Mesothelial cell of epicardium (in vitro differentiated cells): ENCODE data around the gene CSPG4. TPM values are rescaled to one million over a fixed set of nuclear protein-coding genes. Genes with fewer than 3 reads are reported as not detected.
"Not testable (repeated sequence)": the region's sequence is repeated elsewhere in the genome, so short reads cannot be mapped to it uniquely, and the experiment has no call there.

Experiments used
- DNase-seq, 2 experiments: peaks; one replicate each; pipeline ENCODE4 v3.0.0; 2021; ENCODE audit warnings: low spot score in 2 of 2; ENCODE audit not compliant: unreplicated experiment in 2 of 2
- H3K27ac Mint-ChIP-seq: 2 replicates; pipeline ENCODE4 v1.8.0; 2021; ENCODE audit warnings: mixed read lengths
- H3K27me3 Mint-ChIP-seq: 2 replicates; pipeline ENCODE4 v1.8.0; 2021; ENCODE audit warnings: low read depth, mixed read lengths
- H3K36me3 Mint-ChIP-seq: 2 replicates; pipeline ENCODE4 v1.8.0; 2021; ENCODE audit warnings: mixed read lengths
- H3K4me1 Mint-ChIP-seq: 2 replicates; pipeline ENCODE4 v1.8.0; 2021; ENCODE audit warnings: mixed read lengths
- H3K4me3 Mint-ChIP-seq: 2 replicates; pipeline ENCODE4 v1.8.0; 2021; ENCODE audit warnings: mild to moderate bottlenecking, moderate library complexity, mixed read lengths
- H3K9me3 Mint-ChIP-seq: 2 replicates; pipeline ENCODE4 v1.8.0; 2021; ENCODE audit warnings: mixed read lengths
- total RNA-seq: library from RNA; stranded (reverse); gene quantifications from 3 replicates; pipeline ENCODE4 v1.2.1, GENCODE V29; 2021
- TF ChIP-seq, protein P1 (sequence below): fragments of 200-600 bp; sonication (generic); IDR thresholded peaks from one replicate; pipeline ENCODE4 v1.5.0; 2021; ENCODE audit warnings: antibody characterized with exemption; ENCODE audit not compliant: unreplicated experiment

CSPG4 gene
- total RNA-seq, 1 donor from 2014 or later = 11.4 TPM

GRCh38 chr15:75713338-75713895, 769 bp upstream of the CSPG4 start:
- H3K4me3 Mint-ChIP-seq = peak overlapping the region; percentile 62
- DNase-seq = no peak
- no peaks in the 10 kb centered on the region for H3K9me3 Mint-ChIP-seq
- no peaks in the 10 kb centered on the region for H3K36me3 Mint-ChIP-seq
- H3K4me1 Mint-ChIP-seq = peaks cover 12% of the 10 kb centered on the region
- no peaks in the 10 kb centered on the region for H3K27me3 Mint-ChIP-seq
- H3K27ac Mint-ChIP-seq = peak overlapping the region; percentile 50
- TF ChIP-seq, protein P1, sequence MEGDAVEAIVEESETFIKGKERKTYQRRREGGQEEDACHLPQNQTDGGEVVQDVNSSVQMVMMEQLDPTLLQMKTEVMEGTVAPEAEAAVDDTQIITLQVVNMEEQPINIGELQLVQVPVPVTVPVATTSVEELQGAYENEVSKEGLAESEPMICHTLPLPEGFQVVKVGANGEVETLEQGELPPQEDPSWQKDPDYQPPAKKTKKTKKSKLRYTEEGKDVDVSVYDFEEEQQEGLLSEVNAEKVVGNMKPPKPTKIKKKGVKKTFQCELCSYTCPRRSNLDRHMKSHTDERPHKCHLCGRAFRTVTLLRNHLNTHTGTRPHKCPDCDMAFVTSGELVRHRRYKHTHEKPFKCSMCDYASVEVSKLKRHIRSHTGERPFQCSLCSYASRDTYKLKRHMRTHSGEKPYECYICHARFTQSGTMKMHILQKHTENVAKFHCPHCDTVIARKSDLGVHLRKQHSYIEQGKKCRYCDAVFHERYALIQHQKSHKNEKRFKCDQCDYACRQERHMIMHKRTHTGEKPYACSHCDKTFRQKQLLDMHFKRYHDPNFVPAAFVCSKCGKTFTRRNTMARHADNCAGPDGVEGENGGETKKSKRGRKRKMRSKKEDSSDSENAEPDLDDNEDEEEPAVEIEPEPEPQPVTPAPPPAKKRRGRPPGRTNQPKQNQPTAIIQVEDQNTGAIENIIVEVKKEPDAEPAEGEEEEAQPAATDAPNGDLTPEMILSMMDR = no peak

GRCh38 chr15:75711495-75711894, 1.2 kb downstream of the CSPG4 start:
- Mint-ChIP-seq H3K4me1 (peaks cover 12% of the 10 kb centered on the region), H3K4me3 (peak overlapping the region; percentile 58)
- H3K27me3 Mint-ChIP-seq, DNase-seq, H3K27ac Mint-ChIP-seq, H3K36me3 Mint-ChIP-seq, H3K9me3 Mint-ChIP-seq: not testable (repeated sequence)

DNA sequence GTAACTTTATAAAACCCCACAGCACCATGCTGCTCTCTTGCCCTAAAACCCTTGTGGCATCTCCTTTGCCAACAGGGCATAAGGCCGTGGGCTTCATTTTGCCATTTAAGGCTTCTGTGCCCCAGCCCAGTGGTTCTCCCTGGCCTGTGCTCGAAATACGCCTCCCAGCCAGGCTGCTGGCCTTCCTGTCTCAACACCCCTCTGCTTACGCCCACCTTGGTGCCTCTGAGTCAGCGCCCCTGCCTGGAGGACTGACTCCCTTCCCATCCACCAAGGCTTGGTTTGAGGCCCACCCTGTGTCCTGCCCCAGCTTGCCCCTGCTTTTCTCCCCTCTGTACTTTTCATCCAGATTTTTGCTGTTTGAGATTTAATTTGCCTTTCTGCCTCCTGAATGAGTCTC, 1.8 kb downstream of the CSPG4 start:
- H3K4me3 Mint-ChIP-seq, H3K27me3 Mint-ChIP-seq, H3K9me3 Mint-ChIP-seq, H3K36me3 Mint-ChIP-seq, H3K27ac Mint-ChIP-seq, DNase-seq: not testable (repeated sequence)
- H3K4me1 Mint-ChIP-seq = peaks cover 12% of the 10 kb centered on the region

DNA sequence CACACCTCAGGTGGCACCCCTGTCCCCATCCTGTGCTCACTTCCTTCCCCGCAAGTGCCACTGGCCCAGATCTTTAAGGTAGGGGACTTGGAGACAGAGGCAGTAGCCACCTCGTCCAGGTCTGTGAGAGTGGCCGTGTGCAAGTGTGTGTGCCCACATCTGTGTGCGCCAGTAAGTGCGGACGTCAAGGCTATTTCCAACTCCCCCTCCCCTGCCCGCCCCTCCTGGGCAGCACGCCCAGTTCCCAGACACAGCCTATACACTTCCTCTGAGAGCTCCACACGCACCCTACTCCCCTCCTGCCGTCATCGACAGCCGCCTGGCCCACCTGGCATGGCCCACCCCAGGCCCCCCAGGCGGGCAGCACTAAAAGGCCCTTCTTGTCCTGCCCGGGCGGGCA, 3.2 kb downstream of the CSPG4 start:
- not testable (repeated sequence) for H3K27me3 Mint-ChIP-seq, DNase-seq, H3K36me3 Mint-ChIP-seq, H3K27ac Mint-ChIP-seq, H3K9me3 Mint-ChIP-seq, H3K4me3 Mint-ChIP-seq
- peaks cover 12% of the 10 kb centered on the region for H3K4me1 Mint-ChIP-seq

- no peak overlapping the region for H3K4me3 Mint-ChIP-seq
- DNase-seq = no peak
- no peaks in the 10 kb centered on the region for H3K9me3 Mint-ChIP-seq
- H3K4me1 Mint-ChIP-seq = peaks cover 13% of the 10 kb centered on the region
- TF ChIP-seq, protein P1 = no peak
- no peaks in the 10 kb centered on the region for H3K36me3 Mint-ChIP-seq
- H3K27me3 Mint-ChIP-seq = no peaks in the 10 kb centered on the region
- no peak overlapping the region for H3K27ac Mint-ChIP-seq
Observed at GRCh38 chr15:75706682-75706954, 6.0 kb downstream of the CSPG4 start.

DNA sequence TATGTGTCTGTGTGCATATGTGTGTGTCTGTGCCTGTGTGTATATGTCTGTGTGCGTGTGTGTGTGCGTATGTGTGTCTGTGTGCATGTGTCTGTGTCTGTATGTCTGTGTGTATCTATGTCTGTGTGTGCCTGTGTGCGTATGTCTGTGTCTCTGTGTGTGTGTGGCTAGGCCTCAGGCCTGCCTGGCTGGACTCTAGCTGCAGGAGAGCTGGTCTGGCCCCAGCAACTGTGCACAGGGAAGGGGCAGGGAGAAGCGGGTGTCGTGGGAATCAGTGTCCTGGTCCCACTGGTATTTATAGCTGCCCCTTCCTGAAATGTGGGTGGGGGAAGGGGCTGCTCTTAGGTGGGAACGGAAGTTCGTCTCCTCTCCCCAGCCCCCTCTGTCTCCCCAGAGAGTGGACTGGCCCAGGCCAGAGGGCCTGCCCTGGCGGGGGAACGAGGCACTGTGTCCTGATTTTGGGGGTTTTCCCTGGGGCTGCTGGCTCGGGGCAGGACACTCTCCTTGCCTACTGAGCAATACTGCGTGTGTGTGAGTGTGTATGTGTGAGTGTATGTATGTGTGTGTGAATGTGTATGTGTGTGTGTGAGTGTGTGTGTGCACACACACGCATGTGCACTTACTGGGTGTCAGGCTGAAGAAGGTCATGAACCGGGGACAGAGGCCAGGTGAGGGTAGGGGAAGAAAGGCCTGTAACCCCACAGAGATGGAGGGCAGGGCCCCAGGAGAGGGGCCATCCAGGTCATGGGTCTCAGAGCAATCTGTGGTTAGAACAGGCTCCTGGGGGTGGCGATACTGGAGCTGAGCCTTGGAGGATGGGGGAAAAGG, 6.6 kb downstream of the CSPG4 start:
- TF ChIP-seq, protein P1 = no peak
- H3K9me3 Mint-ChIP-seq = no peaks in the 10 kb centered on the region
- H3K4me1 Mint-ChIP-seq = peaks cover 13% of the 10 kb centered on the region
- no peaks in the 10 kb centered on the region for H3K27me3 Mint-ChIP-seq
- DNase-seq = no peak
- peak overlapping the region; percentile 7 for H3K27ac Mint-ChIP-seq
- H3K4me3 Mint-ChIP-seq = no peak overlapping the region
- no peaks in the 10 kb centered on the region for H3K36me3 Mint-ChIP-seq

DNA sequence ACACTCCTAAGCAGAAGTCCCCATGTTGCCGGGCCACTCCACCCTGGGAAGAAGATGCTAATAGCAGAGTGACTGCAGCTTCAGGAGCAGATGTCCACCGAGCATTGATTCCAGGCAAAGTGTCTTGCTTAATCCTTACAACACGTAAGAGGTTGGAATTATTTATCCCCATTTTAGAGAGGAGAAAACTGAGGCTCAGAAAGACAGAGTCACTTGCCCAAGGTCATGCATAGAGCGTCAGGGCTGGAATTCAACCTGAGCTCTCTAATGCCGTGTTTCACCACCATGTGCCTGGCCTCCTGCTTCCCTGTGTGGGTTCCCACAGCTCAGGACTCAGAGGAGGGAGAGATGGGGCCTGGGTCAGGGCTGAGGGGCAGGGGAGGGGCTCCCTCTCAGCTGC, 7.3 kb downstream of the CSPG4 start:
- H3K36me3 Mint-ChIP-seq, H3K27ac Mint-ChIP-seq, H3K4me3 Mint-ChIP-seq, H3K9me3 Mint-ChIP-seq, H3K27me3 Mint-ChIP-seq, DNase-seq: not testable (repeated sequence)
- peaks cover 13% of the 10 kb centered on the region for H3K4me1 Mint-ChIP-seq
